HCT116 (cell line): ENCODE data around the gene ASXL2. TPM values are rescaled to one million over a fixed set of nuclear protein-coding genes. Genes with fewer than 3 reads are reported as not detected.
"Not testable (repeated sequence)": the region's sequence is repeated elsewhere in the genome, so short reads cannot be mapped to it uniquely, and the experiment has no call there.

Source experiments
- ATAC-seq: fragments of 200-7000 bp; cut with Tn5 transposase; 2 replicates; pipeline ENCODE4 v1.9.1; 2020; ENCODE audit warnings: mild to moderate bottlenecking, moderate library complexity
- BruUV-seq: library from RNA; stranded (reverse); fragments of 400-500 nt; replicated peaks from 2 replicates; lab custom pipeline; 2021; lab: Mats Ljungman, UMichigan
- CTCF ChIA-PET: fragments of 300-600 bp; sonication (Branson Sonifier 250); formaldehyde crosslinking; loops from one replicate; lab custom pipeline; 2021; ENCODE audit warnings: antibody characterized with exemption; lab: Charles Lee
- POLR2A ChIA-PET: fragments of 300-600, 350-600 bp; sonication (Branson Sonifier 250); formaldehyde crosslinking; loops from one replicate; lab custom pipeline; 2021; ENCODE audit warnings: antibody characterized with exemption; lab: Charles Lee
- RAD21 ChIA-PET, 2 experiments: fragments of 300-600 bp; sonication (Branson Sonifier 250); formaldehyde crosslinking; loops; one replicate each; lab custom pipeline; 2023; ENCODE audit warnings: low total read pairs in 2 of 2; ENCODE audit not compliant: uncharacterized antibody in 2 of 2, unreplicated experiment in 2 of 2, low non-redundant PET in 1 of 2; lab: Charles Lee
- DNase-seq: peaks from one replicate; pipeline ENCODE4 v3.0.0-alpha.2; 2010; ENCODE audit warnings: low read depth, low spot score
- H2AFZ ChIP-seq: fragments of 200-600 bp; shearing (Covaris generic), sonication (generic); 2 replicates; pipeline ENCODE4 v1.6.1; 2017; ENCODE audit warnings: low read depth, mixed run types, mixed read lengths, antibody characterized with exemption, low read length; ENCODE audit not compliant: poor library complexity, severe bottlenecking
- H3K27ac ChIP-seq: 2 replicates; pipeline ENCODE4 v1.5.1; 2012; ENCODE audit warnings: low read depth, low read length
- H3K27me3 ChIP-seq: fragments of 200-600 bp; sonication (generic); 2 replicates; pipeline ENCODE4 v1.6.1; 2016; ENCODE audit warnings: mixed run types, low read length, mixed read lengths; ENCODE audit not compliant: insufficient read depth
- H3K36me3 ChIP-seq, 2 experiments: fragments of 200-500 bp in 1 of 2; fragments of 200-600 bp in 1 of 2; sonication (Bioruptor generic) in 1 of 2; sonication (generic) in 1 of 2; 2 replicates each; pipeline versions ENCODE4 v1.5.1 to v1.6.1; 2014 to 2016; ENCODE audit warnings: low read length in 2 of 2, inconsistent platforms in 1 of 2, mixed read lengths in 1 of 2, mixed run types in 1 of 2; ENCODE audit not compliant: insufficient read depth in 2 of 2, control insufficient read depth in 1 of 2
- H3K4me1 ChIP-seq, 2 experiments: fragments of 200-600 bp in 1 of 2; sonication (generic) in 1 of 2; 2 replicates each; pipeline versions ENCODE4 v1.5.1 to v1.6.1; 2012 to 2017; ENCODE audit warnings: low read length in 2 of 2, inconsistent platforms in 1 of 2, mild to moderate bottlenecking in 1 of 2, mixed read lengths in 1 of 2, mixed run types in 1 of 2, moderate library complexity in 1 of 2; ENCODE audit not compliant: insufficient read depth in 2 of 2, control insufficient read depth in 1 of 2
- H3K4me2 ChIP-seq: fragments of 200-600 bp; sonication (generic); 2 replicates; pipeline ENCODE4 v1.6.1; 2017; ENCODE audit warnings: mixed run types, low read length, mixed read lengths
- H3K4me3 ChIP-seq, 2 experiments: fragments of 200-600 bp in 1 of 2; sonication (generic) in 1 of 2; replicated peaks in 1 of 2; 2 replicates each; pipeline ENCODE4 v1.5.1; 2011 to 2016; ENCODE audit warnings: low read length in 2 of 2, control low read depth in 1 of 2, low read depth in 1 of 2, mild to moderate bottlenecking in 1 of 2, mixed read lengths in 1 of 2, mixed run types in 1 of 2
- H3K79me2 ChIP-seq: fragments of 200-600 bp; sonication (generic); 2 replicates; pipeline ENCODE4 v1.6.1; 2017; ENCODE audit warnings: mild to moderate bottlenecking, mixed run types, low read length, moderate library complexity, mixed read lengths; ENCODE audit not compliant: insufficient read depth
- H3K9ac ChIP-seq: fragments of 200-600 bp; sonication (generic); 2 replicates; pipeline ENCODE4 v1.6.1; 2016; ENCODE audit warnings: low read length, mixed read lengths
- H3K9me2 ChIP-seq: fragments of 200-600 bp; sonication (generic), shearing (Covaris generic); 2 replicates; pipeline ENCODE4 v1.6.1; 2017; ENCODE audit warnings: mixed run types, mild to moderate bottlenecking, moderate library complexity; ENCODE audit not compliant: insufficient read depth
- H3K9me3 ChIP-seq, 2 experiments: fragments of 200-500 bp in 1 of 2; fragments of 200-600 bp in 1 of 2; sonication (Bioruptor generic) in 1 of 2; sonication (generic) in 1 of 2; 2 replicates each; pipeline ENCODE4 v1.6.1; 2014 to 2017; ENCODE audit warnings: low read length in 2 of 2, mixed read lengths in 2 of 2, inconsistent platforms in 1 of 2, low read depth in 1 of 2, mild to moderate bottlenecking in 1 of 2, mixed run types in 1 of 2, moderate library complexity in 1 of 2; ENCODE audit not compliant: control insufficient read depth in 1 of 2, insufficient read depth in 1 of 2
- H4K20me1 ChIP-seq: fragments of 200-600 bp; sonication (generic), shearing (Covaris generic); 2 replicates; pipeline ENCODE4 v1.6.1; 2017; ENCODE audit warnings: mixed run types, mild to moderate bottlenecking, moderate library complexity; ENCODE audit not compliant: insufficient read depth
- ATF3 ChIP-seq: IDR thresholded peaks from 2 replicates; pipeline ENCODE4 v1.6.1; 2012
- CBX3 ChIP-seq: IDR thresholded peaks from 2 replicates; pipeline ENCODE4 v1.6.1; 2012; ENCODE audit warnings: low read depth
- CEBPB ChIP-seq: IDR thresholded peaks from 2 replicates; pipeline ENCODE4 v1.6.1; 2012; ENCODE audit warnings: low read depth
- EGR1 ChIP-seq: IDR thresholded peaks from 2 replicates; pipeline ENCODE4 v1.6.1; 2012; ENCODE audit warnings: low read depth
- ELF1 ChIP-seq: IDR thresholded peaks from 2 replicates; pipeline ENCODE4 v1.6.1; 2012; ENCODE audit warnings: low read depth, borderline replicate concordance
- EZH2 ChIP-seq: fragments of 200-600 bp; sonication (generic); IDR thresholded peaks from 2 replicates; pipeline ENCODE4 v1.6.1; 2017; ENCODE audit warnings: antibody characterized with exemption, mixed run types
- MAX ChIP-seq: IDR thresholded peaks from 2 replicates; pipeline ENCODE4 v1.6.1; 2012
- POLR2AphosphoS5 ChIP-seq: IDR thresholded peaks from 2 replicates; pipeline ENCODE4 v1.6.1; 2011; ENCODE audit warnings: mild to moderate bottlenecking, low read depth, low read length, moderate library complexity
- YY1 ChIP-seq: IDR thresholded peaks from 2 replicates; pipeline ENCODE4 v1.6.1; 2011; ENCODE audit warnings: low read length, low read depth, moderate library complexity, mild to moderate bottlenecking; ENCODE audit not compliant: insufficient replicate concordance; ENCODE audit errors: extremely low read depth
- ZBTB33 ChIP-seq: IDR thresholded peaks from 2 replicates; pipeline ENCODE4 v1.6.1; 2011; ENCODE audit warnings: mild to moderate bottlenecking, low read length, moderate library complexity; ENCODE audit not compliant: insufficient replicate concordance; ENCODE audit errors: extremely low read depth
- ZNF274 ChIP-seq: fragments of 200-500 bp; sonication (Bioruptor generic); IDR thresholded peaks from 2 replicates; pipeline ENCODE4 v1.6.1; 2014; ENCODE audit warnings: mild to moderate bottlenecking, low read depth, low read length, inconsistent platforms
- intact Hi-C: fragments of 100-400 bp; cut with micrococcal nuclease; formaldehyde crosslinking; loops from 2 replicates; pipeline ENCODE4 v1.10.0; 2022
- total RNA-seq: library from RNA; stranded (reverse); gene quantifications from one replicate; pipeline ENCODE4 v1.2.1, GENCODE V29; 2021; ENCODE audit not compliant: unreplicated experiment

The ASXL2 gene
- total RNA-seq, 1 experiment from 2014 or later, result 29.2 TPM

- H4K20me1 ChIP-seq, H3K9me3 ChIP-seq, BruUV-seq, DNase-seq, H3K36me3 ChIP-seq, H3K27me3 ChIP-seq, H3K4me2 ChIP-seq, H3K27ac ChIP-seq, H3K9ac ChIP-seq, H3K4me1 ChIP-seq, ATAC-seq, RAD21 ChIA-PET, H3K9me2 ChIP-seq, POLR2A ChIA-PET, intact Hi-C loops, H3K4me3 ChIP-seq, H3K79me2 ChIP-seq, H2AFZ ChIP-seq, CTCF ChIA-PET: not testable (repeated sequence)
Measured at GRCh38 chr2:25909574-25909973, 31.3 kb upstream of the ASXL2 start.

- Histone ChIP-seq H3K27ac (no peak overlapping the region), H3K9ac (no peak overlapping the region), H3K4me2 (no peak overlapping the region), H4K20me1 (no peaks in the 10 kb centered on the region), H3K9me2 (no peaks in the 10 kb centered on the region), H3K27me3 (no peaks in the 10 kb centered on the region), H3K4me3 (no peak overlapping the region), H3K4me1 (no peaks in the 10 kb centered on the region), H3K9me3 (no peaks in the 10 kb centered on the region), H3K79me2 (no peaks in the 10 kb centered on the region), H3K36me3 (no peaks in the 10 kb centered on the region), H2AFZ (no peak overlapping the region)
- no peak for ATAC-seq
- no peak for TF ChIP-seq YY1
- BruUV-seq, result no TSS peak
- POLR2A ChIA-PET, result no interaction called here
- DNase-seq, result no peak
- RAD21 ChIA-PET, result no interaction called here
- CTCF ChIA-PET, result interaction anchor here (1.1 kb wide), 1 partner anchor 27 kb away, joined by 3 read pairs; the partner anchor contains the start of gene ASXL2
- intact Hi-C loops, result no loop called here
Measured at GRCh38 chr2:25905126-25905525, 26.8 kb upstream of the ASXL2 start.

GRCh38 chr2:25903216-25903776 lies 25.0 kb upstream of the ASXL2 start:
- no peaks in the 10 kb centered on the region for H3K36me3 ChIP-seq
- DNase-seq, result no peak
- H3K4me1 ChIP-seq, result no peaks in the 10 kb centered on the region
- H3K79me2 ChIP-seq, result no peaks in the 10 kb centered on the region
- ChIA-PET RAD21 (no interaction called here), CTCF (no interaction called here), POLR2A (no interaction called here)
- H3K4me3 ChIP-seq, result no peak overlapping the region
- intact Hi-C loops, result no loop called here
- H3K9ac ChIP-seq, result no peak overlapping the region
- H3K4me2 ChIP-seq, result no peak overlapping the region
- BruUV-seq, result no TSS peak
- no peak overlapping the region for H3K27ac ChIP-seq
- no peaks in the 10 kb centered on the region for H3K27me3 ChIP-seq
- no peaks in the 10 kb centered on the region for H3K9me3 ChIP-seq
- ATAC-seq, result no peak
- H2AFZ ChIP-seq, result peak overlapping the region; percentile 35
- H4K20me1 ChIP-seq, result no peaks in the 10 kb centered on the region
- no peaks in the 10 kb centered on the region for H3K9me2 ChIP-seq
- TF ChIP-seq MAX (no peak), ATF3 (no peak), EGR1 (no peak), POLR2AphosphoS5 (no peak), ZNF274 (no peak), CBX3 (no peak), ELF1 (no peak), ZBTB33 (no peak), YY1 (no peak), EZH2 (no peak), CEBPB (no peak)
